Measurements from ENCODE around the gene ERLIN1.

Gene ERLIN1

DNA sequence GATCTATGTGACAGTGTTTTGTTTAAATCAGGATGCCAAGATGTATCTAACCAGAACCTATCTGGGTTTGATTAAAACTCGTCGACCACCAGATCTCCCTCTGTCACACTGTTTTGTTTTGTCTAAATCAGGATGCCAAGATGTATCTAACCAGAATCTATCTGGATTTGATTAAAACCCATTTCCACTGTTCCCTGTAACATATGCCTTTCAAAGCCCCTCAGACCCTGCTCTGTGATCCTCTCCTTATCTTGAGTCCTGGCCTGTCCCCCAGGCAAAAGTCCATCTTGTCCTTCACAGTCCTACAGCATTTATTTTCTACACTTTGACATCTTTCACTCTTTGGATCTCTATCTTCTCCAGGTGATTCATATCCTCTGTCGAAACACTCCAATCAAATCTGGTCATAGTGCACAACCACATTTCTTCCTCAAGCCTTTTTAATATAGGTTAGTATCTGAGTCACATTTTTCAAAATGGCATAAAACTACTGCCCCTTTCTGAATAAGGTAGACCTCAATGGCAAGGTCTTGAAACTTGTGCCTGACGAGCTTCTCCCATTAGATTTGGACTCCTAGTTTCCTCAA, 32.5 kb downstream of the ERLIN1 start:
- TF ChIP-seq, protein P1, sequence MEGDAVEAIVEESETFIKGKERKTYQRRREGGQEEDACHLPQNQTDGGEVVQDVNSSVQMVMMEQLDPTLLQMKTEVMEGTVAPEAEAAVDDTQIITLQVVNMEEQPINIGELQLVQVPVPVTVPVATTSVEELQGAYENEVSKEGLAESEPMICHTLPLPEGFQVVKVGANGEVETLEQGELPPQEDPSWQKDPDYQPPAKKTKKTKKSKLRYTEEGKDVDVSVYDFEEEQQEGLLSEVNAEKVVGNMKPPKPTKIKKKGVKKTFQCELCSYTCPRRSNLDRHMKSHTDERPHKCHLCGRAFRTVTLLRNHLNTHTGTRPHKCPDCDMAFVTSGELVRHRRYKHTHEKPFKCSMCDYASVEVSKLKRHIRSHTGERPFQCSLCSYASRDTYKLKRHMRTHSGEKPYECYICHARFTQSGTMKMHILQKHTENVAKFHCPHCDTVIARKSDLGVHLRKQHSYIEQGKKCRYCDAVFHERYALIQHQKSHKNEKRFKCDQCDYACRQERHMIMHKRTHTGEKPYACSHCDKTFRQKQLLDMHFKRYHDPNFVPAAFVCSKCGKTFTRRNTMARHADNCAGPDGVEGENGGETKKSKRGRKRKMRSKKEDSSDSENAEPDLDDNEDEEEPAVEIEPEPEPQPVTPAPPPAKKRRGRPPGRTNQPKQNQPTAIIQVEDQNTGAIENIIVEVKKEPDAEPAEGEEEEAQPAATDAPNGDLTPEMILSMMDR (IDR thresholded peaks at IDR 0.05; ENCODE audit: low read length, missing control alignments) = no peak
- DNase-seq (ENCODE audit: low read depth) = no peak
- no peak overlapping the region for H3K4me3 ChIP-seq (replicated peaks; ENCODE audit: low read depth, low read length)

DNA sequence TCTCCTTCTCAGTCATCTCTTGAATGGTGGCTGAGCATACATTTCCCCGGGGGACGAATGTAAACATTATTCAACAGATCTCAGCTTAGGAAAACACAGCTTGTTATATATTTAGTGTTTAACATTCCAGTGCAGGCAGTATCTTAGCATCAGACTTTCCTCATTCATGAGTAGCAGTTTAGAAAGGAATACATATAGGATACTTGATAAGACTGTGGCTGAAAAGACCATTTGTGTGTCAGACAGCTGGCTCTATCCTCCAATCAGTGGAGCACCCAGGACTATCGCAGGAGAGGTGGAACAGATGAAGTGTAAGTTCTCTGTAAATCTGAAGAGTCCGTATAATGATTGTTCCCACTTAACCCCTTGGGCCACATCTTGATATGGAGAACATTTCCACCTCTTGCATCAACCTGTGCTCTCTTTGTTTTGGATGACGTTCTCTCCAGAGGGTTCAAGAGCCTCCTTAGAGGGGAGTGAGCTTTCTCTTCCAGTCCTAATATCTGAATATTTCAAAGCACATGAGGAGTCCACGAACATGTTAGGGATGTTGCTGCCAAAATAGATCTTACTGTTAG, 34.0 kb downstream of the ERLIN1 start:
- H3K4me3 ChIP-seq (replicated peaks; ENCODE audit: low read depth, low read length) = no peak overlapping the region
- DNase-seq (ENCODE audit: low read depth) = no peak
- TF ChIP-seq, protein P1 (IDR thresholded peaks at IDR 0.05; ENCODE audit: low read length, missing control alignments) = no peak

DNA sequence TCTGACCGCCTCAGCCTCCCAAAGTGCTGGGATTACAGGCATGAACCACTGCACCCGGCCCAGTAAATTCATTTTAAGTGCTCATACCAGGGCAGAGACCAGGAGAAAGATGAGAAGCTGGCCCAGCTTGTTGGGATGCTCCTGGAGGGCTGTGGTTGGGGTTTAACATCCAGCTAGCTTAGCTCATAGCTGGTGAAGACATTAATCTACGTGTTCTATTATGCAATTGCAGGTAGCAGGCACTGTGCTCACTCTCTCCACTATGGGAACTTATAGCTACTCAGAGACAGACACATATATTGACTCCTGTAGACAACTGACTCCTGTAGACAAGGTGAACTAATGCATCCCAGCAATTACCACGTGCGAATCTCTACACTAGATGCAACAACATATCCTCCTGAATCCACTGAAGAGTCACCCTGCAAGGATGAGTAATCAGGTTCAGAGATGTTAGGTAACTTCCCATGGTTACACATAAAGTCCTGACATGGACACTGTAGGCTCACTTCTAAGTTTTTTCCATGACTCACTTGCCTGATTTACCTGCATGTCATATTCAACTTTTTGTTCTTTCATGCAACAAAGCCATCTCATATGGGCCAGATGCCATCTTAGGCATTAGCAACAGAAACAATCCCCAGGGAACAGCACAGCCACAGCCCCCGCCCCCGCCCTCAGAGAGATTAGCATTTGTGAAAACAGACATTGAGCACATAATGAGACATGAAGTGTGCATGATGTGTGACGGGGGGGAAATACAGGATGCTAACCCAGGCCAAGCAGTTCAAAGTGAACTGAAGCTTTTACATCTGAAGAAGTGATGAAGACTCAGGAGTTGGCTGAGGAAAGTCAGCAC, 37.2 kb downstream of the ERLIN1 start:
- peak; percentile 36 for DNase-seq (ENCODE audit: low read depth)
- H3K4me3 ChIP-seq (replicated peaks; ENCODE audit: low read depth, low read length) = no peak overlapping the region
- TF ChIP-seq, protein P1 (IDR thresholded peaks at IDR 0.05; ENCODE audit: low read length, missing control alignments) = no peak

GRCh38 chr10:100146875-100147650, 38.8 kb downstream of the ERLIN1 start:
- TF ChIP-seq, protein P1 (IDR thresholded peaks at IDR 0.05; ENCODE audit: low read length, missing control alignments) = no peak
- H3K4me3 ChIP-seq (replicated peaks; ENCODE audit: low read depth, low read length) = no peak overlapping the region
- DNase-seq (ENCODE audit: low read depth) = no peak

DNA sequence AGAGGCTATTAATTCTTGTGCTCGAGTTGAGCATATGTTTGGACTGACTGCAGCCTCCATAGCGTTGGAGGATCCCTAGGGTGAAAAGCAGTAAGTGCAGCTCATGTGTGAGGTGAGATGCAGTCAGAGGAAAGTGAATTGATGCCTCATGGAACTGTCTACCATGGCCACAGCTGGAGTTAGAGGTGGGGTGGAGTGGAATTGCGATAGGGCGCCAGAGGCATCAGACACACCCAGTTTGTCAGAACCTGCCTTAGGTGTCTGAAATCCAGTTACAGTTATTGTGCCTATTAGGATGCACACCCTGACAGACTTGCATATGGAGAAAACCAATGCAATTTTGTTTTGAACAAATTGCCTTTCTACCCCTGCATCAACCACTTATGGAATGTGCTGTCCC, 39.4 kb downstream of the ERLIN1 start:
- no peak overlapping the region for H3K4me3 ChIP-seq (replicated peaks; ENCODE audit: low read depth, low read length)
- no peak for DNase-seq (ENCODE audit: low read depth)
- TF ChIP-seq, protein P1 (IDR thresholded peaks at IDR 0.05; ENCODE audit: low read length, missing control alignments) = no peak

- DNase-seq (ENCODE audit: low read depth) = no peak
- no peak overlapping the region for H3K4me3 ChIP-seq (replicated peaks; ENCODE audit: low read depth, low read length)
- TF ChIP-seq, protein P1 (IDR thresholded peaks at IDR 0.05; ENCODE audit: low read length, missing control alignments) = no peak
These were observed 42.1 kb downstream of the ERLIN1 start for GRCh38 chr10:100143756-100144155.
